GM19438 (cell line): Measurements from ENCODE around the gene RCOR2.

Source experiments
- ATAC-seq: cut with Tn5 transposase; IDR thresholded peaks from one replicate; pipeline ENCODE4 v1.9.1; 2021; ENCODE audit warnings: low read depth; ENCODE audit not compliant: unreplicated experiment

The RCOR2 gene

GRCh38 chr11:63908631-63909401 is 8.1 kb downstream of the RCOR2 start:
- ATAC-seq, result no peak

- no peak for ATAC-seq
These were observed 9.0 kb downstream of the RCOR2 start for GRCh38 chr11:63907808-63908530.

GRCh38 chr11:63907063-63907462 is 9.9 kb downstream of the RCOR2 start:
- ATAC-seq, result no peak

- ATAC-seq, result no peak
These were observed 10.4 kb downstream of the RCOR2 start for GRCh38 chr11:63906585-63906984.

GRCh38 chr11:63906087-63906486 is 10.9 kb downstream of the RCOR2 start:
- ATAC-seq, result no peak

GRCh38 chr11:63905179-63905578 is 11.8 kb downstream of the RCOR2 start:
- no peak for ATAC-seq

GRCh38 chr11:63904743-63905142 is 12.2 kb downstream of the RCOR2 start:
- no peak for ATAC-seq

GRCh38 chr11:63903884-63904283 is 13.1 kb downstream of the RCOR2 start:
- no peak for ATAC-seq

- no peak for ATAC-seq
These were observed 15.3 kb downstream of the RCOR2 start for GRCh38 chr11:63901660-63902059.

GRCh38 chr11:63897459-63898146 is 19.4 kb downstream of the RCOR2 start:
- ATAC-seq, result no peak

- no peak for ATAC-seq
These were observed 20.9 kb downstream of the RCOR2 start for GRCh38 chr11:63896071-63896470.

- no peak for ATAC-seq
These were observed 23.6 kb downstream of the RCOR2 start for GRCh38 chr11:63893355-63893754.

GRCh38 chr11:63892228-63892627 is 24.7 kb downstream of the RCOR2 start:
- no peak for ATAC-seq

- no peak for ATAC-seq
These were observed 26.6 kb downstream of the RCOR2 start for GRCh38 chr11:63890368-63890767.

GRCh38 chr11:63889344-63889743 is 27.6 kb downstream of the RCOR2 start:
- ATAC-seq, result no peak

- peak; percentile 82 for ATAC-seq
These were observed 28.5 kb downstream of the RCOR2 start for GRCh38 chr11:63888170-63889086.

GRCh38 chr11:63887386-63887999 is 29.5 kb downstream of the RCOR2 start:
- no peak for ATAC-seq

- no peak for ATAC-seq
These were observed 32.6 kb downstream of the RCOR2 start for GRCh38 chr11:63884196-63884932.

- ATAC-seq, result no peak
These were observed 33.2 kb downstream of the RCOR2 start for GRCh38 chr11:63883791-63884190.
